Stimulated activated CD8-positive, alpha-beta memory T cell treated with anti-CD3 and anti-CD28 coated beads, Interleukin-7, amount 100 ng/mL, for 4 hours (primary cell): ENCODE data around the gene NUDT14.

ENCODE experiments used
- DNase-seq, 2 donors: peaks; one replicate each; pipeline ENCODE4 v3.0.0-alpha.2; 2020; ENCODE audit warnings: low read depth in 2 of 2

Gene NUDT14

GRCh38 chr14:105212541-105213300 is 31.6 kb upstream of the NUDT14 start:
- DNase-seq: no peak

GRCh38 chr14:105211758-105212089 is 30.6 kb upstream of the NUDT14 start:
- no peak for DNase-seq

GRCh38 chr14:105211086-105211757 is 30.1 kb upstream of the NUDT14 start:
- no peak for DNase-seq

GRCh38 chr14:105210266-105211025 is 29.3 kb upstream of the NUDT14 start:
- no peak for DNase-seq

GRCh38 chr14:105209646-105210045 is 28.5 kb upstream of the NUDT14 start:
- DNase-seq: no peak

- no peak for DNase-seq
Observed at GRCh38 chr14:105209091-105209490, 28.0 kb upstream of the NUDT14 start.

GRCh38 chr14:105208738-105209075 is 27.6 kb upstream of the NUDT14 start:
- no peak for DNase-seq

- no peak for DNase-seq
Observed at GRCh38 chr14:105207996-105208737, 27.1 kb upstream of the NUDT14 start.

- no peak for DNase-seq
Observed at GRCh38 chr14:105207460-105207901, 26.4 kb upstream of the NUDT14 start.

GRCh38 chr14:105206873-105207272 is 25.8 kb upstream of the NUDT14 start:
- no peak for DNase-seq

GRCh38 chr14:105205673-105206208 is 24.6 kb upstream of the NUDT14 start:
- no peak for DNase-seq

GRCh38 chr14:105204931-105205672 is 24.0 kb upstream of the NUDT14 start:
- no peak for DNase-seq

- DNase-seq: no peak
Observed at GRCh38 chr14:105204206-105204930, 23.3 kb upstream of the NUDT14 start.

- DNase-seq: no peak
Observed at GRCh38 chr14:105203701-105204100, 22.6 kb upstream of the NUDT14 start.

- peak; percentile 7 to 31 for DNase-seq
Observed at GRCh38 chr14:105203057-105203531, 22.0 kb upstream of the NUDT14 start.

- no peak for DNase-seq
Observed at GRCh38 chr14:105201925-105202513, 20.9 kb upstream of the NUDT14 start.

- DNase-seq: no peak
Observed at GRCh38 chr14:105201156-105201924, 20.2 kb upstream of the NUDT14 start.

GRCh38 chr14:105200641-105201040 is 19.5 kb upstream of the NUDT14 start:
- no peak for DNase-seq

GRCh38 chr14:105200074-105200473 is 19.0 kb upstream of the NUDT14 start:
- no peak for DNase-seq
